Psoas muscle (tissue), 8 donors: Measurements from ENCODE around the gene RPTOR. TPM values are rescaled to one million over a fixed set of nuclear protein-coding genes. Genes with fewer than 3 reads are reported as not detected.

Source experiments
- ATAC-seq, 4 donors: fragments of 200-7000 bp; cut with Tn5 transposase; one replicate each; pipeline ENCODE4 v1.9.1; 2020; ENCODE audit warnings: moderate library complexity in 3 of 4, mild to moderate bottlenecking in 2 of 4
- DNase-seq, 2 donors: peaks; one replicate each; pipeline ENCODE4 v3.0.0-alpha.2; 2020
- H3K27ac ChIP-seq: fragments of 200-600 bp; one replicate; pipeline ENCODE4 v1.8.0; 2022
- H3K27me3 ChIP-seq, 3 donors: fragments of 200-600 bp in 1 of 3; one replicate each; pipeline versions ENCODE4 v1.6.1 to v1.8.0; 2013 to 2022; ENCODE audit warnings: low read length in 2 of 3, mild to moderate bottlenecking in 2 of 3, moderate library complexity in 1 of 3; ENCODE audit not compliant: insufficient read depth in 3 of 3
- H3K36me3 ChIP-seq, 2 donors: fragments of 200-600 bp in 1 of 2; one replicate each; pipeline versions ENCODE4 v1.6.1 to v1.8.0; 2013 to 2022; ENCODE audit warnings: low read depth in 1 of 2, mild to moderate bottlenecking in 1 of 2, moderate library complexity in 1 of 2; ENCODE audit not compliant: insufficient read depth in 1 of 2
- H3K4me1 ChIP-seq: fragments of 200-600 bp; one replicate; pipeline ENCODE4 v1.8.0; 2022
- H3K4me3 ChIP-seq: fragments of 200-600 bp; one replicate; pipeline ENCODE4 v1.8.0; 2022; ENCODE audit warnings: mild to moderate bottlenecking
- H3K9me3 ChIP-seq: fragments of 200-600 bp; one replicate; pipeline ENCODE4 v1.8.0; 2022
- WGBS, 3 donors: extraction: QIAGEN DNeasy Blood & Tissue Kit; methylation state at CpG; one replicate each; pipeline versions ENCODE4 v1.1.6 to v1.1.7; 2013; 5-methylcytosine and 5-hydroxymethylcytosine counted together
- intact Hi-C, 2 donors: fragments of 100-400 bp; cut with DNase I; formaldehyde crosslinking; loops; one replicate each; pipeline versions ENCODE4 v1.11.0 to v1.14.2; 2022
- polyA plus RNA-seq, 3 donors: library from polyadenylated mRNA; stranded (reverse); fragments of 200-250 nt; gene quantifications; one replicate each; pipeline ENCODE4 v1.2.3, GENCODE V29; 2013
- total RNA-seq, 4 donors: library from RNA; stranded (reverse); fragmentation: NEBNext Ultra II Directional in 2 of 4; extraction: Animal tissue kit (Norgen Biotek cat#: 25700) in 2 of 4; gene quantifications; one replicate each; pipeline versions ENCODE4 v1.2.1 to v1.2.4, GENCODE V29; 2021 to 2023
- TF ChIP-seq, protein P1 (sequence below): fragments of 200-600 bp; IDR thresholded peaks from one replicate; pipeline ENCODE4 v1.8.0; 2022; ENCODE audit warnings: antibody characterized with exemption
- donor health status: healthy with polysubstance abuse.
- donor health status: DM: no; HTN: no; CAD: no; lungs with moderate emphysema.
- donor health status: Bipolar disorder and iron deficiency.
- donor health status: healthy.
- donor health status: DM: yes; HTN: yes; CAD: no.
- donor health status: DM: no; HTN: no; CAD: no.
- donor health status: DM: no; HTN: no; CAD: no.
- donor health status: DM: yes; HTN: yes; CAD: no.

The RPTOR gene
- total and polyA plus RNA-seq, 7 donors, result 13.6 to 82.2 (median 32.5) TPM

DNA sequence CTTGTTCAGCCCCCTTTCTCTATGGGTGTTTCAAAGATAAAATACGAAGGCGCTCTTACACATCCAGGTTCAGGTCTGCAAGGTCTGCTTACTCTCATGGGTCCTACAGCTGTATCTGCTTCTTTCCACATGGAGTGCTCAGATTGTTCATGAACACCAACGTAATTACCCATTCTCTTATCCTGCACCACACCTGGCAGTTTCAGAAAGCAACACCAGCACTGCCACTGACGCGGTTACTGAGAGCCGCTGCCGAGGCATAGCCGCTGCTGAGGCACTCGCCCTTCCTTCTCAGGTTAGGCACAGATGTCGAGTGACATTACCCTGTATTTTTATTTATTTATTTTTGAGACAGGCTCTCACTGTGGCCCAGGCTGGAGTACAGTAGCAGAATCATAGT lies 147.1 kb downstream of the RPTOR start:
- no peak for ATAC-seq
- Histone ChIP-seq H3K4me3 (no peak overlapping the region), H3K9me3 (no peaks in the 10 kb centered on the region), H3K4me1 (peaks cover 17% of the 10 kb centered on the region), H3K27me3 (no peaks in the 10 kb centered on the region), H3K27ac (no peak overlapping the region), H3K36me3 (no peaks in the 10 kb centered on the region)
- intact Hi-C loops, result no loop called here
- DNase-seq, result no peak
- TF ChIP-seq, protein P1, sequence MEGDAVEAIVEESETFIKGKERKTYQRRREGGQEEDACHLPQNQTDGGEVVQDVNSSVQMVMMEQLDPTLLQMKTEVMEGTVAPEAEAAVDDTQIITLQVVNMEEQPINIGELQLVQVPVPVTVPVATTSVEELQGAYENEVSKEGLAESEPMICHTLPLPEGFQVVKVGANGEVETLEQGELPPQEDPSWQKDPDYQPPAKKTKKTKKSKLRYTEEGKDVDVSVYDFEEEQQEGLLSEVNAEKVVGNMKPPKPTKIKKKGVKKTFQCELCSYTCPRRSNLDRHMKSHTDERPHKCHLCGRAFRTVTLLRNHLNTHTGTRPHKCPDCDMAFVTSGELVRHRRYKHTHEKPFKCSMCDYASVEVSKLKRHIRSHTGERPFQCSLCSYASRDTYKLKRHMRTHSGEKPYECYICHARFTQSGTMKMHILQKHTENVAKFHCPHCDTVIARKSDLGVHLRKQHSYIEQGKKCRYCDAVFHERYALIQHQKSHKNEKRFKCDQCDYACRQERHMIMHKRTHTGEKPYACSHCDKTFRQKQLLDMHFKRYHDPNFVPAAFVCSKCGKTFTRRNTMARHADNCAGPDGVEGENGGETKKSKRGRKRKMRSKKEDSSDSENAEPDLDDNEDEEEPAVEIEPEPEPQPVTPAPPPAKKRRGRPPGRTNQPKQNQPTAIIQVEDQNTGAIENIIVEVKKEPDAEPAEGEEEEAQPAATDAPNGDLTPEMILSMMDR, result no peak
- WGBS, 3 donors, result 94 to 98% (median 97%) methylated on average over 10 of the region's 10 CpGs

DNA sequence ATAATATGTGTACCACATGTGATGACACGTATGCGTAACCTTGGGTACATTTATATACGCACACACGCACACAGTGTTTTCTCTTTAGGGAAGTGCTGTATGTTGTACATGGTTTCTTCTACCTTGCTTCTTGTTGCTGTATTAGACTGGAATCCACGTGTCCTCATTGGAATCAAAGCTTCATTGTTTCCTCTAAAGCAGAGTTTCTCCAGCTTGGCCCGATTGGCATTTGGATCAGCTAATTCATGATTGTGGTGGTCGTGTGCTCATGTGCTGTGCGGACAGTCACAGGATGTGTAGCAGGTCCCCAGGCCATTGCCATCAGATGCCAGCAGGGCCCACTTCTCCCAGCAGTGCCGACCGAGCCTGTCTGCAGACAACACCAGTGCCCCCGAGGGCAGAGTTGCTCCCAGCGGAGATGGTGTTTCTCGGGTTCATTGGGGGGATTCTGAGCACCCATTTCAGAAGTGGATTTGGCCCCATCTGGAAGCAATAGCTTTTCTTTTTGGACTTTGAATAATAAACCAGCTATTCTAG lies 148.4 kb downstream of the RPTOR start:
- ATAC-seq (no peak), DNase-seq (no peak)
- 81 to 85% (median 84%) methylated on average over 13 of the region's 13 CpGs for WGBS, 3 donors

DNA sequence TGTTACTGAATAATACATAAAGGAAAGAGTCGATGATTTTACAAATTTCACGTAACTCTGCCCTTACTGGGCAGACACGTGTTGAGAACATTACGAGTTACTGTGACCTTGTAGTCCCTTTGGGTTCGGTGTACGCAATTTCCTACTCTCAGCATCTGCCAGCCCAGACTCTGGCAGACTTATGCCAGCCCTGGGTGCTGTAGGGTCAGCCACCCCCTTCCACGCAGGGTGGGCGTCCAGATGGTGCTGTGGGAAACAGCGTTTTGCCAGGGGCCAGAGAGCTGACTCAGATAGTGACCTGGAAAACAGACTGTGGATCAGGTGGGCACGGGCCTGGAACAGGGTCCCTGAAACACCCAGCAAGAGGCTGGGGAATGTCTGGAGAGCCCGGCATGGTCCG lies 148.9 kb downstream of the RPTOR start:
- Histone ChIP-seq H3K27ac (no peak overlapping the region), H3K9me3 (no peaks in the 10 kb centered on the region), H3K4me1 (peaks cover 17% of the 10 kb centered on the region), H3K27me3 (no peaks in the 10 kb centered on the region), H3K4me3 (no peak overlapping the region), H3K36me3 (no peaks in the 10 kb centered on the region)
- intact Hi-C loops, result no loop called here
- ATAC-seq (no peak), DNase-seq (no peak)
- WGBS, 3 donors, result 70 to 82% (median 70%) methylated on average over 12 of the region's 12 CpGs
- TF ChIP-seq, protein P1, result no peak

More for the DNA sequence above, 148.4 kb downstream of the RPTOR start:
- Histone ChIP-seq H3K9me3 (no peaks in the 10 kb centered on the region), H3K27me3 (no peaks in the 10 kb centered on the region), H3K27ac (no peak overlapping the region), H3K4me1 (peaks cover 17% of the 10 kb centered on the region), H3K36me3 (no peaks in the 10 kb centered on the region), H3K4me3 (no peak overlapping the region)
- intact Hi-C loops, result no loop called here
- TF ChIP-seq, protein P1, result no peak

DNA sequence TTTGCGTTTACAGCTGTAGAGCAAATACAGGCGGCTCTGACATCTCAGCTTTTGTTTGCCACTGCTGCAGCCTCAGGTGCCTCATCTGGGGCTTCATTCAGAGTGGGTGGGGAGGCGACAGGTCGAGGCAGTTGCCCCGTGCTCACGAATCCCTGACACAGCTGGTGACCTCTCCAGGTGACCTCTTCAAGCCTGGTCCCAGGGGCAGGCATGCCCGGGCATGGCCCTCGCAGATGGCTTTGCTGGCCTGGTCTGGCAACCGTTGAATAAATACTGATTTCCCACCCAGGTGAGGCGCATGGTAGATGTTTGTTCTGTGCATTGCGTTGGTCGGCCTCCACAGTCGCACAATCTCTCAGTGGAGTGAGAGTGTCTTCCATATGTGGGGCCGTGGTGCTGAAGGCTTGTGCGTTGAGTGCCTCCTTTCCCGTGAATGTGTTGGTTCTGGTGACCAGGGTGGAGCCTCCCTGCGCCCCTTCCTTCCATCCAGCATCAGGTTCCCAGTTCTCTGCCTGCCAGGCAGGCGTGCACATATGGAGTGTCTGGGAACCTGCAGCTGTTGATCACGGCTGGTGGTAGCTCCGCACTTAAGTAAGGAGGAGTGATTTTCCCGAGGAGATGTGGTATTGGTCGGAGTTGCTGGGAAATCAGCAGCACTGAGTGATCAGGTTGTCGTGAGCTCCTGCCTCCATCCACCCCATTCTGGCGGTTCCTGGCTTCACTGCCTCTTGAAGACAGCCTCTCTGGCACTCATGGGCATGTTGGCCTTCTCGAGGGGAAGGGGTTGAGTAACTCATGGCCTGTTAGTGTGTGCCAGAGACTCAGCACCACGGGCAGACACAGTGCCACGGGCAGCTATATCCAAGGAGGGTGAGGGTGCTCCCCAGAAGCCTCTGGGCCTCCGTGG lies 149.7 kb downstream of the RPTOR start:
- H3K27ac ChIP-seq, result no peak overlapping the region
- no peaks in the 10 kb centered on the region for H3K36me3 ChIP-seq
- H3K9me3 ChIP-seq, result no peaks in the 10 kb centered on the region
- TF ChIP-seq, protein P1, result no peak
- ATAC-seq (peak in 2 of 4 donors; percentile 12 to 20), DNase-seq (no peak)
- intact Hi-C loops, result no loop called here
- H3K4me3 ChIP-seq, result no peak overlapping the region
- peaks cover 17% of the 10 kb centered on the region for H3K4me1 ChIP-seq
- H3K27me3 ChIP-seq, result no peaks in the 10 kb centered on the region
- WGBS, 3 donors, result 71 to 77% (median 73%) methylated on average over 28 of the region's 28 CpGs
